Activated T-helper 2 cell treated with anti-CD3 and anti-CD28 coated beads, Interferon-gamma antibody, Interleukin-2, Interleukin-4, amounts not matched to agents 10 μg/mL and 5 μg/mL and 100 μg/mL, durations not matched to agents 14 hours and 24 hours and 36 hours (primary cell): ENCODE results near the gene AMH. TPM values are rescaled to one million over a fixed set of nuclear protein-coding genes. Genes with fewer than 3 reads are reported as not detected.
"Not testable (repeated sequence)": the region's sequence is repeated elsewhere in the genome, so short reads cannot be mapped to it uniquely, and the experiment has no call there.

Experiments used
- DNase-seq: peaks from one replicate; pipeline ENCODE4 v3.0.0; 2021; ENCODE audit warnings: low spot score
- H3K27ac Mint-ChIP-seq: one replicate; pipeline ENCODE4 v1.8.0; 2021; ENCODE audit warnings: mixed read lengths
- H3K27me3 Mint-ChIP-seq: one replicate; pipeline ENCODE4 v1.8.0; 2021; ENCODE audit warnings: low read depth, mixed read lengths
- H3K36me3 Mint-ChIP-seq: one replicate; pipeline ENCODE4 v1.8.0; 2021; ENCODE audit warnings: low read depth, mixed read lengths
- H3K4me1 Mint-ChIP-seq: one replicate; pipeline ENCODE4 v1.8.0; 2021; ENCODE audit warnings: low read depth, mixed read lengths
- H3K4me3 Mint-ChIP-seq: one replicate; pipeline ENCODE4 v1.8.0; 2021; ENCODE audit warnings: low read depth, mild to moderate bottlenecking, moderate library complexity, mixed read lengths
- H3K9me3 Mint-ChIP-seq: one replicate; pipeline ENCODE4 v1.8.0; 2021; ENCODE audit warnings: mixed read lengths
- intact Hi-C: fragments of 100-400 bp; cut with micrococcal nuclease; formaldehyde crosslinking; loops from one replicate; pipeline ENCODE4 v1.15.1; 2023
- total RNA-seq: library from RNA; stranded (reverse); gene quantifications from 2 replicates; pipeline ENCODE4 v1.2.3, GENCODE V29; 2022

Gene AMH
- total RNA-seq, 1 donor from 2014 or later = 4.3 TPM

DNA sequence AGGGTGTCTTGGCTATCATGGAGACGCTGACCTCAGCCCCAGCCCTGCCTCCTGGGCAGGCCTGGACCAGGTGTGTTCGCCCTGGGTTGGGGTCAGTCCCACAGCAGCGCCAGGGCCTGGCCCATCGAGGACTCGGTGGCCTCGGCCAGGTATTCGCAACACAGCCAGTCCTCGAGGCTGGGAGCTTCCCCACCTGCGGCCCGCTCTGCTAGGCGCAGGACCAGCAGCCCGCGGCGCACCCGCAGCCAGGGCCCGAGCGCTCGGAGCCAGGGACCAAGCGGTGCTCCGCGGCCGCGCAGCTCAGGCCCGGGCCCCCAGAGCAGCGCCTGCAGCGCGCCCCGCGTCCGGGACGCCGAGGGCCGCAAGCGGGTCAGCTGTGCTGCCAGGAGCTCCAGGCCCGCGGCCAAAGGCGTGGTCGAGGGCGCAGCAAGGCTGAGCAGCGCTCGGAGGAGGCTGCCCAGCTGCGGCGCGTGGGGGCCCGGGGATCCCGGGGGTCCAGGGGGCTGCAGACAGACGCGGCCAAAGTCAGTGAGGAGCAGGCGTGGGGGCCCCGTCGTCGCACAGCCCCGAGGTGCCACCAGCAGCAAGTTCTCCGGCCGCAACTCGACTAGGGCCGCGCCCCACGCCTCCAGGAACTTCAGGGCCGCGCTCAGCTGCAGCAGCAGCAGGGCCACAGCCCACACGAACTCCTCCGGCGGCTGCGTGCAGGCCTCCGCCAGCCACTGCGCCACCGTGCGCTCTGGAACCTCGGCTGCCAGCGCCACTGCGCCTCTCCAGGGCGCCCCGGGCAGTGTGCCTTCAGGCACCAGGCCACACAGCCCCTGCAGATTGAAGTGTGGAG, 26.7 kb downstream of the AMH start:
- H3K27ac Mint-ChIP-seq = no peak overlapping the region

DNA sequence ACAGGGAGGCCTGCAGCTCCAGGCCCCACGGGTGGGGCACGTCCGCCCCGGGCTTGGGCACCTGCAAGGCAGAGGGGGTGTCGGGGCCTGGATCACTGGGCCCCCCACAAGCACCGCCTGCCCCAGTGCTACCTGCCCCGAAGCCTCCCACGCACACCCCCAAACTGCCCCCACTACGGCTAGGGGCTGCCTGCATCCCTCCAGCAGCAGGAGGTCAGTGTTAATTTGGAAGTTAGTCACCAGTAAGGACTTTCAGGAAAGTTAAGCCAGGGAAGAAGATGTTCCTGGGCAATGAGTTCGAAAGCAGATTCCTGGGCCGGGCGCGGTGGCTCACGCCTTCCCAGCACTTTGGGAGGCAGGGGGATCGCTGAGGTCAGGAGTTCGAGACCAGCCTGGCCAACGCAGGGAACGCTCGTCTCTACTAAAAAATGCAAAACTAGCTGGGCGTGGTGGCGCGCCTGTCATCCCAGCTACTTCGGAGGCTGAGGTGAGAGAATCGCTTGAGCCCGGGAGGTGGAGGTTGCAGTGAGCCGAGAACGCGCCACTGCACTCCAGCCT, 27.4 kb downstream of the AMH start:
- Mint-ChIP-seq H3K27me3 (no peaks in the 10 kb centered on the region), H3K36me3 (peaks cover 36% of the 10 kb centered on the region), H3K9me3 (no peaks in the 10 kb centered on the region), H3K27ac (no peak overlapping the region), H3K4me1 (peaks cover 22% of the 10 kb centered on the region), H3K4me3 (no peak overlapping the region)
- intact Hi-C loops = loop anchor here (10.0 kb wide), 1 partner anchor 348 kb away; no protein-coding TSS in a partner anchor
- no peak for DNase-seq

More for the DNA sequence above, 26.7 kb downstream of the AMH start:
- Mint-ChIP-seq H3K4me3 (no peak overlapping the region), H3K36me3 (peaks cover 41% of the 10 kb centered on the region), H3K9me3 (no peaks in the 10 kb centered on the region), H3K27me3 (no peaks in the 10 kb centered on the region), H3K4me1 (peaks cover 25% of the 10 kb centered on the region)
- intact Hi-C loops = loop anchor here (2.0 to 10.0 kb wide), 2 partner anchors 115 to 349 kb away; no protein-coding TSS in a partner anchor
- DNase-seq = no peak

DNA sequence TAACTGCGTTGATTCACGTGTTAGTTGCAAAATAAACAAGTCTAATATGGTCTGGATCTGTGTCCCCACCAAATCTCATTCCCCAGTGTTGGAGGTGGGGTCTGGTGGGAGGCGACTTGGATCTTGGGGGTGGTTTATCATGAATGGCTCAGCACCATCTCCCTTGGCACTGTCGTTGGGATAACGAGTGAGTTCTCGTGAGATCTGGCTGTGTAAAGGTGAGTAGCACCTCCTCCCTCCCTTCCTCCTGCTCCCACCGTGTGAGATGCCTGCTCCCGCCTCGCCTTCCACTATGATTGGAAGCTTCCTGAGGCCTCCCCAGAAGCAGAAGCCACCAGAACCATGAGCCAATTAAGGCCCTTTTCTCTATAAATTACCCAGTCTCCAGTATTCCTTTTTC, 28.0 kb downstream of the AMH start:
- Mint-ChIP-seq H3K27ac (no peak overlapping the region), H3K4me3 (no peak overlapping the region), H3K27me3 (no peaks in the 10 kb centered on the region), H3K9me3 (no peaks in the 10 kb centered on the region), H3K4me1 (peaks cover 21% of the 10 kb centered on the region), H3K36me3 (peaks cover 31% of the 10 kb centered on the region)
- intact Hi-C loops = loop anchor here (10.0 kb wide), 1 partner anchor 348 kb away; no protein-coding TSS in a partner anchor
- DNase-seq = no peak

DNA sequence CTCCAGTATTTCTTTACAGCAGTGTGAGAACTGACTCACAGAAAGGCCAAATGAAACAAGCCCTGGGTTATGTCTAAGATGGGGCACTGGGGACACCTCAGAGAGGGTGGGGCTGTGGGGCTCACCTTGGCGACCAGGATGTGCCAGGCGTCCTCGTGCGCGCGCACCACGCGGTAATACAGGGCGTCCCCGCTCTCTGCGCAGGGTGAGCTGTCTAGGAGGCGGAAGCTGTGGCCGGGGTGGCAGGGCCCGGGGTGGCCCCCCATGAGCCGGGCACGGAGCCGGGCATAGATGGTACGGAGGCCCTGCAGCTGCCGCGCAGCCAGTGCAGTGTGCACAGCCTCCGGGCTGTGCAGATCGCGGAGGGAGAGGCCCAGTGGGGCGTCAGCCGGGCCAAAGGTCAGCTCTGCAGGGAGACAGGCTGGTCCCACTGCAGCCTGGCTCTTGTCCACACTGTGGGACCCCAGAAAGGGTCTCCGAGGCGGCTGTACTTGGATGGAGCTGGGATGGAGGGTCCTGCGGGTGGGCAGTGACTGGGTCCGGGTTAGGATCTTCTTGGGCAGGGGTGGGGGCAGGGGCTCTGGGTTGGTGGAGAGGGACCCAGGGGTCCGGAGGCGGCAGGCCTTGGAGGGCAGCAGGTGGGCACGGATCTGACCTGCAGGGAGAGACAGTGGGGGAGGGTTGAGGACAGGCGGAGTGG, 29.5 kb downstream of the AMH start:
- peaks cover 17% of the 10 kb centered on the region for H3K36me3 Mint-ChIP-seq
- H3K4me1 Mint-ChIP-seq = peaks cover 16% of the 10 kb centered on the region
- no peaks in the 10 kb centered on the region for H3K9me3 Mint-ChIP-seq
- no peak overlapping the region for H3K27ac Mint-ChIP-seq
- H3K4me3 Mint-ChIP-seq = no peak overlapping the region
- peaks cover 5% of the 10 kb centered on the region for H3K27me3 Mint-ChIP-seq
- no peak for DNase-seq
- intact Hi-C loops = loop anchor here (10.0 kb wide), 1 partner anchor 346 kb away; no protein-coding TSS in a partner anchor

DNA sequence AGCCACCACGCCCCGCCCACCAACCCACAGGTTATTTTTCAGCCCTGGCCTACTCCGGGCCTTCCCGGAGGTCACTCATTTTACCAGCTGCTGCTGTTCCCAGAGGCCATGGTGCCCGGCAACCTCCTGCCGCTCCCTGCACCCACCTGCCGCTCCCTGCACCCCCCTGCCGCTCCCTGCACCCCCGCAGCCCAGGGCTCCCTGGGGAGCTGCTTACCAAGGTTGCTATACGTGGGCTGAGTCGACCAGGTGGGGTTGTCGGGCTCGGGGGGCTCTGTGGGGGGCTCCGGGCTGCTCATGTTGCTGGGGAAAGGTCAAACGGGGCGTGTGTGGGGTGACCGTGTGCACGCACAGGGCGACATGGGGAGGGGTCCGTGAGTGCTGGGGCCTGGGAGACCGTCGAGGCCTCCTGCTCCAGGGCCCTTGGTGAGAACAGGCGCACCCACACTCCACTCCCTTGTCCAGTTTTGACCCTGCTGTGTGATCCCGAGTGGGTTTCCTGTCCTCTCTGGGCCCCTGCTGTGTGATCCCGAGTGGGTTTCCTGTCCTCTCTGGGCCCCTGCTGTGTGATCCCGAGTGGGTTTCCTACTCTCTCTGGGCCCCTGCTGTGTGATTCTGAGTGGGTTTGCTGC, 31.6 kb downstream of the AMH start:
- Mint-ChIP-seq H3K27me3 (peaks cover 5% of the 10 kb centered on the region), H3K4me3 (no peak overlapping the region), H3K36me3 (peaks cover 4% of the 10 kb centered on the region), H3K27ac (no peak overlapping the region), H3K4me1 (peaks cover 4% of the 10 kb centered on the region), H3K9me3 (no peaks in the 10 kb centered on the region)
- intact Hi-C loops = no loop called here
- DNase-seq = no peak

DNA sequence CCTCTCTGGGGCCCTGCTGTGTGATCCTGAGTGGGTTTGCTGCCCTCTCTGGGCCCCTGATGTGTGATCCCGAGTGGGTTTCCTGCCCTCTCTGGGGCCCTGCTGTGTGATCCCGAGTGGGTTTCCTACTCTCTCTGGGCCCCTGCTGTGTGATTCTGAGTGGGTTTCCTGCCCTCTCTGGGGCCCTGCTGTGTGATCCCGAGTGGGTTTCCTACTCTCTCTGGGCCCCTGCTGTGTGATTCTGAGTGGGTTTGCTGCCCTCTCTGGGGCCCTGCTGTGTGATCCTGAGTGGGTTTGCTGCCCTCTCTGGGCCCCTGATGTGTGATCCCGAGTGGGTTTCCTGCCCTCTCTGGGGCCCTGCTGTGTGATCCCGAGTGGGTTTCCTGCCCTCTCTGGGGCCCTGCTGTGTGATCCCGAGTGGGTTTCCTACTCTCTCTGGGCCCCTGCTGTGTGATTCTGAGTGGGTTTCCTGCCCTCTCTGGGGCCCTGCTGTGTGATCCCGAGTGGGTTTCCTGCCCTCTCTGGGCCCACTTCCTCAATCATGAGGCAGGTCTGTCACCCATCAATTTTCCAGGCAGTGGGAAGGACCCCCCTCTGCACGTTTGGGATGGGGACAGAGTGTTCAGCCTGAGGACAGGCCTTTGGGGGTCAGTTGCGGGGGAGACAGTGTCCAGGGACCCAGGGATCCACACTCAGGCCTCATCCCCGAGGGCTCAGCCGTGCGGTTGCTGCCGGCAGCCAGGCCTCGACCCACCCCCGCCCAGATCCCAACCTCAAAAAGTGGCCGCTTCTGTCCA, 32.3 kb downstream of the AMH start:
- H3K36me3 Mint-ChIP-seq, H3K27ac Mint-ChIP-seq, H3K27me3 Mint-ChIP-seq, H3K4me3 Mint-ChIP-seq, H3K4me1 Mint-ChIP-seq, H3K9me3 Mint-ChIP-seq, intact Hi-C loops, DNase-seq: not testable (repeated sequence)

DNA sequence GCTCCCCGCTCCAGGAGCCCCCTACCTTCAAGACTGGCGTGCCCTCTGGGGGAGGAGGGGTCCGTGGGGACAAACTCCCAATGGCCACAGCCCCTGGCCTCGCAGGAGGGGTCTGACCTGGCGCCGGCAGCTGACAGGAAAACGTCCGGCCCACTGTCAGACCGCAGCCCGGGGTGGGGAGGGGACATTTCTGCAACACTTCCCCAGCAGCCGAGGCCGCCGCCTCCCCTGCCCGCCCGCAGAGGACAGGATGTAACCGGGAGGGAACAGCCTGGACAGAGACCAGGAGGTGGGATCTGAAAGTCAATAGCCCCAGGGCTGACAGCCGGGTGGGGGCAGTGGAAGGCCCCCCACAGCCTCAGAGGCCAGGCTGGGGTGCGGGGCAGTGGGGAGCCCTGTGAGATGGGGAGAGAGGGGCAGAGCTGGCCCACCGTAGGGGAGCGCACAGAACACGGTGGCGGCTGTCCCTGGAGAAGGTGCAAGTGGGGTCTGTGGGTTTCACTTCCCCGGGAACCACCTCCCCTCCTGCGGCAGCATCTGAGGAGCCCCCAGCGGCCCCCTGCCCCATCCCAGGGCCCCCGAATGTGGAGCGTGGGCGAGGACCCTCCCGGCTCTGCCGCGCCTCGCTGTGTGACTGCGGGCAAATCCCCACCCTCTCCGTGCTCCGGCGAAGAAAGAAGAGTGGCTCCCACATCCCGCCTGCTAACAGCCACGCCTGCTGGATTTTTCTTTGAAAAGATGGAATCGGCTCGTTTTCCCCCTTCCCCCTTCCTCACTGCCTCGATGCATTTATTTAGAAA, 33.1 kb downstream of the AMH start, which contains the start of gene PEAK3:
TSS of gene PEAK3 (minus strand) at position 114 of the 800 bp plus-strand sequence. CDS start 1,244 bp downstream, outside the sequence.
- DNase-seq = no peak

DNA sequence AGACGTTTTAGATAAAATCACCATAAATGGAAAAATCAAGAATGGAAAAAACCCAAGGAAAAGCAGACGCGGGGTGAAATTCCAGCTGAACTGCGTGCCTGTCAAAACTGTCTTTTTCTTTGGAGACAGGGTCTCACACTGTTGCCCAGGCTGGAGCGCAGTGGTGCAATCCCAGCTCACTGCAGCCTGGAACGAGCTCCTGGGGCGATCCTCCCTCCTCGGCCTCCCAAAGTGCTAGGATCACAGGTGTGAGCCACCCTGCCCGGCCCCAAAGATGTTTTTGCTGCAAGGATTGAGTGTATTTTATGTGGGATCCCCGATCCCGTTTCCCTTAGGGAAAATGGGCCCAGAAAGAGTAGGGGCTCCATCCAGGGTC, 33.7 kb downstream of the AMH start:
- peaks cover 4% of the 10 kb centered on the region for H3K4me1 Mint-ChIP-seq
- H3K27ac Mint-ChIP-seq = no peak overlapping the region
- DNase-seq = no peak
- peaks cover 5% of the 10 kb centered on the region for H3K27me3 Mint-ChIP-seq
- intact Hi-C loops = no loop called here
- H3K9me3 Mint-ChIP-seq = no peaks in the 10 kb centered on the region
- H3K36me3 Mint-ChIP-seq = no peaks in the 10 kb centered on the region
- H3K4me3 Mint-ChIP-seq = peak overlapping the region; percentile 7

More for the DNA sequence above, 33.1 kb downstream of the AMH start, which contains the start of gene PEAK3:
- Mint-ChIP-seq H3K27ac (peak within 1 kb of the TSS; percentile 28), H3K27me3 (peaks cover 5% of the 10 kb centered on the region), H3K4me1 (peaks cover 4% of the 10 kb centered on the region), H3K9me3 (no peaks in the 10 kb centered on the region), H3K4me3 (peak within 1 kb of the TSS; percentile 51), H3K36me3 (peaks cover 1% of the 10 kb centered on the region)
- intact Hi-C loops = no loop called here

DNA sequence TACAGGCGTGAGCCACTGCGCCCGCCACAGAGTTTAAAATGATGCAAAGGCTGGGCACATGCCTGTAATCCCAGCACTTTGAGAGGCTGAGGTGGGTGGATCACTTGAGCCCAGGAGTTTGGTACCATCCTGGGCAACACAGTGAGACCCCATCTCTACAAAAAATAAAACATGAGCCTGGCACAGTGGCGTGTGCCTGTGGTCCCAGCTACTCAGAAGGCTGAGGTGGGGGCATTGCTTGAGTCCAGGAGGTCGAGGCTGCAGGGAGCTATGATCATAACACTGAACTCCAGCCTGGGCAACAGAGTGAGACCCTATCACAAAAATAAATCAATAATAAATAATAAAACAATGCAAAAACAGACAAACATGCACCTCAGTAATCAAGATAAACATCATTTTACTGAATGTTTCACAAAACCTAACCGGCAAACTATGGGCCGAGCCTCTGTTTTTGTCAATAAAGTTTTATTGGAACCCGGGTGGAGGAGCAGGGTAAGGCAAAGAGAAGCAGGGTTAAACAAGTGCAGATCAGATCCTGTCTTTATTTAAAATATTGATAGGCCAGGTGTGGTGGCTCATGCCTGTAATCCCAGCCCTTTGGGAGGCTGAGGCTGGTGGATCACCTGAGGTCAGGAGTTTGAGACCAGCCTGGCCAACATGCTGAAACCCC, 34.8 kb downstream of the AMH start:
- intact Hi-C loops = no loop called here
- no peak overlapping the region for H3K4me3 Mint-ChIP-seq
- no peak overlapping the region for H3K27ac Mint-ChIP-seq

DNA sequence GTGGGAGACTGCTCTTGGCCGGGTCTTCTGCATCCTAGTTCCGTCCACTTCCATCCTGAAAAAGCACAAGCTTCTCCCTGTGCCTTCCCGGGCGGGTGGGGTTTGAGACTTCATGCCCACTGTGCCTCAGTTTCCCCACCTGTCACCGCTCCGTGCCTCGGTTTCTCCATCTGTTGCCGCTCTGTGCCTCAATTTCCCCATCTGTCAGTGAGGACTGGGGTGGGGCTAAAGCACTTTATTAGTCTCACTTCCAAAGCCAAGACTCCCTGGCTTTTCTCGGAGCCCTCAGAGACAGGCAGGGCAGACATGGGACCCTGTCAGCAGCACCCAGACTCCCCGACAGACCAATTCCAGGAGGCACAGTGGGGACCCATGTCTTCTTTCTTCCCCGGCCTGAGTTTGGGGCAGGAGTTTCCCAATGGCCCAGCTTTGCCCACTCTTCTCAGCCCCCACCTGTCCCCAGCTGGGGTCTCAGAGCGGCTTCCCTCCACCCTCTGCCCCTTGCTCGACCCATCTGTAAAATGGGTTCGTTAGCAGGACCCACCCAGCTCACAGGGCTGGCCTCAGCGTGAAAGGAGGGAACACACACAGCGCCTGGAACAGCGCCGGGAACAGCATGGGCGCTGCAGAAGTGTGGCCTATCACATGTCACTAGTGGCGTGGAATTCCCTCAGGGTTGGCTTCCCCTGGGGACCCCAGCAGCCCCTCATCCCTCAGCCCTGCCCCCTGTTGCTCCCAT, 37.4 kb downstream of the AMH start:
- Mint-ChIP-seq H3K27me3 (peaks cover 6% of the 10 kb centered on the region), H3K9me3 (no peaks in the 10 kb centered on the region), H3K36me3 (peaks cover 8% of the 10 kb centered on the region), H3K4me1 (peaks cover 19% of the 10 kb centered on the region), H3K4me3 (no peak overlapping the region), H3K27ac (no peak overlapping the region)
- DNase-seq = no peak
- intact Hi-C loops = no loop called here

More for the DNA sequence above, 34.8 kb downstream of the AMH start:
- Mint-ChIP-seq H3K4me1 (peaks cover 12% of the 10 kb centered on the region), H3K36me3 (peaks cover under 1% of the 10 kb centered on the region), H3K27me3 (peaks cover 5% of the 10 kb centered on the region), H3K9me3 (no peaks in the 10 kb centered on the region)
- DNase-seq = no peak
